KMS-11 (cell line): Measurements from ENCODE around the gene ASCC3.

ENCODE experiments used
- H2AFZ ChIP-seq: fragments of 200-600 bp; sonication (generic); 2 replicates; pipeline ENCODE4 v1.6.1; 2016; ENCODE audit warnings: antibody characterized with exemption, mixed run types, low read depth
- H3K27ac ChIP-seq: fragments of 200-600 bp; sonication (generic); 2 replicates; pipeline ENCODE4 v1.6.1; 2016; ENCODE audit warnings: mild to moderate bottlenecking, mixed run types
- H3K27me3 ChIP-seq: fragments of 200-600 bp; sonication (generic); 2 replicates; pipeline ENCODE4 v1.6.1; 2017; ENCODE audit warnings: mild to moderate bottlenecking, low read depth, mixed run types, moderate library complexity; ENCODE audit not compliant: insufficient read depth
- H3K36me3 ChIP-seq: fragments of 200-600 bp; sonication (generic); 2 replicates; pipeline ENCODE4 v1.6.1; 2017; ENCODE audit warnings: mild to moderate bottlenecking, mixed run types; ENCODE audit not compliant: insufficient read depth
- H3K4me1 ChIP-seq: fragments of 200-600 bp; sonication (generic); 2 replicates; pipeline ENCODE4 v1.6.1; 2016; ENCODE audit warnings: mild to moderate bottlenecking, low read depth, mixed run types; ENCODE audit not compliant: poor library complexity, severe bottlenecking
- H3K4me2 ChIP-seq: fragments of 200-600 bp; sonication (generic); 2 replicates; pipeline ENCODE4 v1.7.0; 2016; ENCODE audit warnings: mild to moderate bottlenecking, mixed run types
- H3K4me3 ChIP-seq: fragments of 200-600 bp; sonication (generic); IDR thresholded peaks from 2 replicates; pipeline ENCODE4 v1.6.1; 2017; ENCODE audit warnings: low read depth, low read length, mixed read lengths; ENCODE audit not compliant: insufficient read depth
- H3K79me2 ChIP-seq: fragments of 200-600 bp; sonication (generic); 2 replicates; pipeline ENCODE4 v1.6.1; 2016; ENCODE audit warnings: low read depth, mixed run types; ENCODE audit not compliant: insufficient read depth
- H3K9ac ChIP-seq: fragments of 200-600 bp; sonication (generic); 2 replicates; pipeline ENCODE4 v1.6.1; 2016; ENCODE audit warnings: mild to moderate bottlenecking, mixed run types
- H4K20me1 ChIP-seq: fragments of 200-600 bp; sonication (generic); 2 replicates; pipeline ENCODE4 v1.6.1; 2016; ENCODE audit warnings: mild to moderate bottlenecking, mixed run types; ENCODE audit not compliant: insufficient read depth
- TF ChIP-seq, protein P1 (sequence below): fragments of 200-600 bp; sonication (generic); conservative IDR thresholded peaks from 2 replicates; pipeline ENCODE4 v1.6.1; 2017; ENCODE audit warnings: low read depth, mild to moderate bottlenecking, antibody characterized with exemption, low read length, moderate library complexity, mixed read lengths

Gene ASCC3

DNA sequence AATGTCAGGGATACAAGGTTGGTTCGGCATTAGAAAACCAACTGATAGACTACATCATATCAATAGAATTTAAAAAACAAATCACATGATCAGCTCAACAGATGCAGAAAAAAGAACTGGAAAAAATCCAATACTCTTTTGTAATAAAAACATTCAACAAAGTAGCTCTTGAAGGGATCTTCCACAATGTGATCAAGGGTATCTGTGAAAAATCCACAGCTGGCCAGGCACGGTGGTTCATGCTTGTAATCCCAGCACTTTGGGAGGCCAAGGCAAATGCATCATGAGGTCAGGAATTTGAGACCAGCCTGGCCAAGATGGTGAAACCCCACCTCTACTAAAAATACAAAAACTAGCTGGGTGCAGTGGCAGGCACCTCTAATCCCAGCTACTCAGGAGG lies 63.1 kb downstream of the ASCC3 start:
- no peak overlapping the region for H3K4me3 ChIP-seq
- H3K79me2 ChIP-seq = no peaks in the 10 kb centered on the region
- H3K4me1 ChIP-seq = no peaks in the 10 kb centered on the region
- no peak overlapping the region for H3K27ac ChIP-seq
- H3K27me3 ChIP-seq = no peaks in the 10 kb centered on the region
- H4K20me1 ChIP-seq = no peaks in the 10 kb centered on the region
- H2AFZ ChIP-seq = no peak overlapping the region
- no peak overlapping the region for H3K4me2 ChIP-seq
- no peak overlapping the region for H3K9ac ChIP-seq
- TF ChIP-seq, protein P1, sequence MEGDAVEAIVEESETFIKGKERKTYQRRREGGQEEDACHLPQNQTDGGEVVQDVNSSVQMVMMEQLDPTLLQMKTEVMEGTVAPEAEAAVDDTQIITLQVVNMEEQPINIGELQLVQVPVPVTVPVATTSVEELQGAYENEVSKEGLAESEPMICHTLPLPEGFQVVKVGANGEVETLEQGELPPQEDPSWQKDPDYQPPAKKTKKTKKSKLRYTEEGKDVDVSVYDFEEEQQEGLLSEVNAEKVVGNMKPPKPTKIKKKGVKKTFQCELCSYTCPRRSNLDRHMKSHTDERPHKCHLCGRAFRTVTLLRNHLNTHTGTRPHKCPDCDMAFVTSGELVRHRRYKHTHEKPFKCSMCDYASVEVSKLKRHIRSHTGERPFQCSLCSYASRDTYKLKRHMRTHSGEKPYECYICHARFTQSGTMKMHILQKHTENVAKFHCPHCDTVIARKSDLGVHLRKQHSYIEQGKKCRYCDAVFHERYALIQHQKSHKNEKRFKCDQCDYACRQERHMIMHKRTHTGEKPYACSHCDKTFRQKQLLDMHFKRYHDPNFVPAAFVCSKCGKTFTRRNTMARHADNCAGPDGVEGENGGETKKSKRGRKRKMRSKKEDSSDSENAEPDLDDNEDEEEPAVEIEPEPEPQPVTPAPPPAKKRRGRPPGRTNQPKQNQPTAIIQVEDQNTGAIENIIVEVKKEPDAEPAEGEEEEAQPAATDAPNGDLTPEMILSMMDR = no peak
- H3K36me3 ChIP-seq = no peaks in the 10 kb centered on the region

DNA sequence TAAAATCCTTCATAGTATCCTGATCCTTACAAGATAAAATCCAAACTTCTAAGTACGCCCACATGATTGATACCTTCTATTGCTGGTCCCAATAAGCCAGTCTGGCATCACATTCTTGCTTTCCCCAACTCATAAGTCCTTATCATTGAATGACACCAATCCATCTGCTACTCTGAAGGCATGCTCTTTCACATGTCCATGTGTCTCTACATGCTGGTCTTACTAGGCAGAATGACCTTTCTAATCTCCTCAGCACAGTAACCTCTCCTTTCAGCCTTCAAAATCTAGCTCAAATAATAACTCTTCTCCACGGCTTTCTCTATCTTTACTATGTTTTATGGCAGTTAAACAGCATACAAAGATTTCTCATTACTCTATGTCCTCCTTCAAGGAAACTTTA lies 71.1 kb downstream of the ASCC3 start:
- no peak overlapping the region for H3K4me2 ChIP-seq
- H3K4me3 ChIP-seq = no peak overlapping the region
- no peaks in the 10 kb centered on the region for H3K27me3 ChIP-seq
- H4K20me1 ChIP-seq = no peaks in the 10 kb centered on the region
- no peak overlapping the region for H3K9ac ChIP-seq
- H3K36me3 ChIP-seq = no peaks in the 10 kb centered on the region
- no peaks in the 10 kb centered on the region for H3K79me2 ChIP-seq
- no peak overlapping the region for H2AFZ ChIP-seq
- peaks cover 5% of the 10 kb centered on the region for H3K4me1 ChIP-seq
- TF ChIP-seq, protein P1 = no peak
- no peak overlapping the region for H3K27ac ChIP-seq

DNA sequence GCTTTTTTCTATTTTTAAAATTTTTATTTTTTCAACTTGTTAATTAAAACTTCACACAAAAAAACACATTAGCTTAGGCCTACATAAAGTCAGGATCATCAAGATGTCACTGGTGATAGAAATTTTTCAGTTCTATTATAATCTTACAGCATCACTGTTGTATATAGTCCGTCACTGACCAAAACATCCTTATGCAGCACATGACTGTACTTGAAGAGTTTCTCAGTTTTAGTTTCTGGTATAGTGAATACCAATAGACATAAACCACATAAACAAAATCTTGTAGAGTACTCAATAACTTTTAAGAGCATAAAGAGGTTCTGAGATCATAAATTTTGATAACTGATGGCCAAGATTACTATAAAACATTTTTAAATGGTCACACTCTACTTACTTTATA lies 71.8 kb downstream of the ASCC3 start:
- TF ChIP-seq, protein P1 = no peak
- Histone ChIP-seq H3K9ac (no peak overlapping the region), H2AFZ (no peak overlapping the region), H3K27me3 (no peaks in the 10 kb centered on the region), H3K4me3 (no peak overlapping the region), H3K36me3 (no peaks in the 10 kb centered on the region), H3K27ac (no peak overlapping the region), H3K79me2 (no peaks in the 10 kb centered on the region), H4K20me1 (no peaks in the 10 kb centered on the region), H3K4me1 (peaks cover 5% of the 10 kb centered on the region), H3K4me2 (no peak overlapping the region)

DNA sequence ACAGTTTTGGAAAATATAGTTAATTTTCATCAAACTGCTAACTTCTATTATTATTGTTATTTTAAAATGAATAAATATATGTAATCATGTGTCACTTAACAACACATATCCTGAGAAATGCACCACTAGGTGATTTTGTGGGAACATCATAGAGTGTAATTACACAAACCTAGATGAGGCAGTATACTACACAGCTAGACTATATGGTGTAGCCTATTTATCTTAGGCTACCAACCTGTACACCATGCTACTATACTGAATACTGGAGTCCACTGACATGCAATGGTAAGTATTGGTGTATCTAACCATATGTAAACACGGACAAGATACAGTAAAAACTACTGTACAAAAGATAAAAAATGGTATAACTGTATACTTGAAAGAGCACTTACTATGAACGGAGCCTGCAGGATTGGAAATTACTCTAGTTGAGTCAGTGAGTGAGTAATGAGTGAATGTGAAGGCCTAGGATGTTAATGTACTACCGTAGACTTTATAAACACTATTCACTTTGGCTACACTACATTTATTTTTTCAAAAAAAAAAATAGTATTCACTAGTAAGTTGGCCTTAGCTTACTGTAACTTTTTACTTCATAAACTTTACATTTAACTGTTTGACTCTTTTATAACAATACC lies 72.4 kb downstream of the ASCC3 start:
- Histone ChIP-seq H4K20me1 (no peaks in the 10 kb centered on the region), H2AFZ (no peak overlapping the region), H3K4me2 (no peak overlapping the region), H3K4me3 (no peak overlapping the region), H3K79me2 (no peaks in the 10 kb centered on the region), H3K27ac (no peak overlapping the region), H3K36me3 (no peaks in the 10 kb centered on the region), H3K9ac (no peak overlapping the region), H3K4me1 (peaks cover 5% of the 10 kb centered on the region), H3K27me3 (no peaks in the 10 kb centered on the region)
- TF ChIP-seq, protein P1 = no peak
